Measurements from ENCODE around the gene FEZF2.

GRCh38 chr3:62415312-62415801 lies 42.0 kb upstream of the FEZF2 start:
- TF ChIP-seq POLR2AphosphoS5 (IDR thresholded peaks at IDR 0.05; ENCODE audit: borderline replicate concordance, low read depth, low read length) (no peak), EZH2 (IDR thresholded peaks at IDR 0.05) (no peak), FOXP2 (optimal IDR thresholded peaks at IDR 0.05; ENCODE audit: control extremely low read depth, extremely low read length, insufficient read depth) (no peak)

Data from SK-N-MC (cell line).